Measurements from ENCODE around the gene AOC3. TPM values are rescaled to one million over a fixed set of nuclear protein-coding genes. Genes with fewer than 3 reads are reported as not detected.

Gene AOC3
- total and polyA plus RNA-seq, 2 of the 13 experiments (the other 11 are each of a cell fraction or from before 2014, with no cell fraction given), result 8.7 to 51.7 TPM

GRCh38 chr17:42868338-42868737 lies 17.3 kb downstream of the AOC3 start (continued):
- TF ChIP-seq ZNF253 (CRISPR knock-in tag; IDR thresholded peaks at IDR 0.05; ENCODE audit: borderline replicate concordance) (no peak), CTCF (CRISPR knock-in tag; IDR thresholded peaks at IDR 0.05) (no peak), HNRNPL (IDR thresholded peaks at IDR 0.05; ENCODE audit: low read depth, low read length) (no peak), HNF4G (IDR thresholded peaks at IDR 0.05; ENCODE audit: borderline replicate concordance, low read depth, low read length) (no peak), HNF4G (CRISPR knock-in tag; IDR thresholded peaks at IDR 0.05; ENCODE audit: borderline replicate concordance, low read depth) (no peak), IRX3 (CRISPR knock-in tag; IDR thresholded peaks at IDR 0.05; ENCODE audit: borderline replicate concordance, low read depth) (0 out of 2 replicates have a peak, but pooled peaks have one; percentile 41), FOXC1 (CRISPR knock-in tag; IDR thresholded peaks at IDR 0.05; ENCODE audit: borderline replicate concordance) (no peak), THAP8 (CRISPR knock-in tag; IDR thresholded peaks at IDR 0.05; ENCODE audit: borderline replicate concordance) (no peak), ZNF17 (CRISPR knock-in tag; IDR thresholded peaks at IDR 0.05) (no peak), HDAC1 (CRISPR knock-in tag; IDR thresholded peaks at IDR 0.05) (no peak), TCF7 (IDR thresholded peaks at IDR 0.05; ENCODE audit: low read depth) (no peak), ZNF549 (CRISPR knock-in tag; IDR thresholded peaks at IDR 0.05) (no peak), SCMH1 (CRISPR knock-in tag; IDR thresholded peaks at IDR 0.05; ENCODE audit: borderline replicate concordance) (no peak), SRSF9 (IDR thresholded peaks at IDR 0.05; ENCODE audit: borderline replicate concordance, insufficient read depth, low read depth, low read length, poor library complexity, severe bottlenecking) (no peak), ZNF567 (CRISPR knock-in tag; IDR thresholded peaks at IDR 0.05; ENCODE audit: borderline replicate concordance) (no peak), ATM (IDR thresholded peaks at IDR 0.05; ENCODE audit: borderline replicate concordance) (no peak), REPIN1 (CRISPR knock-in tag; IDR thresholded peaks at IDR 0.05; ENCODE audit: borderline replicate concordance, low read depth) (0 out of 2 replicates have a peak, but pooled peaks have one; percentile 27), ZNF510 (CRISPR knock-in tag; IDR thresholded peaks at IDR 0.05; ENCODE audit: low read depth) (no peak), DNMT1 (CRISPR knock-in tag; IDR thresholded peaks at IDR 0.05) (no peak)
- TF ChIP-seq, protein P1, sequence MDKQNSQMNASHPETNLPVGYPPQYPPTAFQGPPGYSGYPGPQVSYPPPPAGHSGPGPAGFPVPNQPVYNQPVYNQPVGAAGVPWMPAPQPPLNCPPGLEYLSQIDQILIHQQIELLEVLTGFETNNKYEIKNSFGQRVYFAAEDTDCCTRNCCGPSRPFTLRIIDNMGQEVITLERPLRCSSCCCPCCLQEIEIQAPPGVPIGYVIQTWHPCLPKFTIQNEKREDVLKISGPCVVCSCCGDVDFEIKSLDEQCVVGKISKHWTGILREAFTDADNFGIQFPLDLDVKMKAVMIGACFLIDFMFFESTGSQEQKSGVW (CRISPR knock-in tag; IDR thresholded peaks at IDR 0.05; ENCODE audit: borderline replicate concordance), result no peak
- TF ChIP-seq, protein P2, sequence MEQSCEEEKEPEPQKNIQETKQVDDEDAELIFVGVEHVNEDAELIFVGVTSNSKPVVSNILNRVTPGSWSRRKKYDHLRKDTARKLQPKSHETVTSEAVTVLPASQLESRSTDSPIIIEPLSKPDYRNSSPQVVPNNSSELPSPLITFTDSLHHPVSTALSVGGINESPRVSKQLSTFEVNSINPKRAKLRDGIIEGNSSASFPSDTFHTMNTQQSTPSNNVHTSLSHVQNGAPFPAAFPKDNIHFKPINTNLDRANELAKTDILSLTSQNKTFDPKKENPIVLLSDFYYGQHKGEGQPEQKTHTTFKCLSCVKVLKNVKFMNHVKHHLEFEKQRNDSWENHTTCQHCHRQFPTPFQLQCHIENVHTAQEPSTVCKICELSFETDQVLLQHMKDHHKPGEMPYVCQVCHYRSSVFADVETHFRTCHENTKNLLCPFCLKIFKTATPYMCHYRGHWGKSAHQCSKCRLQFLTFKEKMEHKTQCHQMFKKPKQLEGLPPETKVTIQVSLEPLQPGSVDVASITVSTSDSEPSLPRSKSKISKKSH (CRISPR knock-in tag; IDR thresholded peaks at IDR 0.05; ENCODE audit: borderline replicate concordance), result peak; percentile 39; the same call in 1 of the 2 replicates

Data from HepG2 (cell line).